CD4-positive, alpha-beta T cell treated with Interleukin-21 for 1 hour (primary cell): Measurements from ENCODE around the gene CTIF.
A peak's percentile ranks its signal among the peaks of the same experiment; 100 is the strongest.
"Not testable (repeated sequence)": the region's sequence is repeated elsewhere in the genome, so short reads cannot be mapped to it uniquely, and the experiment has no call there.

Experiments
- DNase-seq: peaks from one replicate; pipeline ENCODE4 v3.0.0-alpha.2; 2020

CTIF gene

DNA sequence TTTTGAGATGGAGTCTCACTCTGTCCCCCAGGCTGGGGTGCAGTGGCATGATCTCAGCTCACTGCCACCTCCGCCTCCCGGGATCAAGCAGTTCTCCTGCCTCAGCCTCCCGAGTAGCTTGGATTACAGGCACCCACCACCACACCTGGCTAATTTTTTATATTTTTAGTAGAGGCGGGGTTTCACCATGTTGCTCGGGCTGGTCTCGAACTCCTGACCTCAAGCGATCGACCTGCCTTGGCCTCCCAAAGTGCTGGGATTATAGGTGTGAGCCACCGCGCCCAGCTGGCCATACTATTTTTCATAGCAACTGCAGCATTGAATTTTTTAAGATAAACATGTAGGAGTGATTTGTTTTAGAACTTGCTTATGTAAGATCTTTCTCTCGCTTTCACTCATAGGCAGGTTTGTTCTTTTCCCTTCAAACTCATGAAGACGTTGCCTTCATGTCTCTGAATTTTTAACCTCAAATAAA is 273.2 kb downstream of the CTIF start:
- DNase-seq = not testable (repeated sequence)

DNA sequence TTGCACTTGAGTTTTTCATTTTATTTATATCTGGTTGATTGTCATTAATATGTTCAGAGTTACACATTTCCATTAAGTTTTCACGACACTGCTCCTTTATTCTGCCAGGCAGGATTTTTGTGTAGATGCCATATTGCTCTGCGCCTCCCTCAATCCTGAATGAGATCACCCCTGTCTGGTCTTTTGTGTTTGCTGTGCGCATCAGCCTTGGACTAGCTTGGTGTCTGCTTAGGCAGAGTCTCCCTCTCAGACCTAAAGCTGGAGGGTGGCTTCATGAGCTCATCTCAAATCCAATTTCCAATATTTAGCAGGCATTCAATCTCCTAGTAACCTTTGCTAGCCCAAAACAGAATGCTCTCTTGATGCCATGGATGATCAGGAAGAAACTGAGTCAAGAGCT is 274.5 kb downstream of the CTIF start:
- DNase-seq = no peak

GRCh38 chr18:48813833-48814489 is 275.1 kb downstream of the CTIF start:
- DNase-seq = peak; percentile 90

DNA sequence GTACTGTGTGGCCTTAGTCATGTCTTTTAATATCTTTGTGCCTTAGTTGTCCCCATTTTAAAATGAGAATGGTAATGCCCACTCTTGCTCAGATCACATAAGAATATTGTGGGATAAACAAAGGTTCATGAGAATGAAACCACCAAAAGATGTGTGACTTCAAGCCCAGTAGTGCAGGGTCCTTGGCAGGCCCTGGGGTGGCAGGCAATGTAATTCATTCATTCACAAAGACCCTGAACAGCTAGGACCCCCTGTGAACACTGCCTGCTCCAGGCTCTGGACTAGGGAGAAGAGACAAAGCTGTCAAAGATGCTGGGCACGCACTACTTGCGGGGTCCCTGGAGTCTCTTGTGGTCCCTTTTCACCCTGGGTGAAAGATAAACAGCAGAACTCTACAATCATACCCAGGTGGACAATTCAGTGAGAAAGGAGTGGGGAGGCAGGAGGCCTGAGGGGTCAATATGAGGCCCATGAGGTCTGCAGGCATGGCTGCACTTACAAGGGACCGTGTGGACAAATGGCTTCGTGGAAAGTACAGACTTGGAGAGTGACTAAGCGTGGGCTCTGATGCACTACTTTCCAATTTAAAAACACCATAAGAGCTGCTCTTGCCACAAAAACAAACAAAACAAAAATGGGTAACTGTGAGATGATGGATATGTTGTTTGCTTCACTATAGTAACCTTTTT is 275.8 kb downstream of the CTIF start:
- peak; percentile 66 for DNase-seq

- no peak for DNase-seq
Measured at GRCh38 chr18:48815179-48815515, 276.3 kb downstream of the CTIF start.

GRCh38 chr18:48815581-48816324 is 276.9 kb downstream of the CTIF start:
- no peak for DNase-seq

DNA sequence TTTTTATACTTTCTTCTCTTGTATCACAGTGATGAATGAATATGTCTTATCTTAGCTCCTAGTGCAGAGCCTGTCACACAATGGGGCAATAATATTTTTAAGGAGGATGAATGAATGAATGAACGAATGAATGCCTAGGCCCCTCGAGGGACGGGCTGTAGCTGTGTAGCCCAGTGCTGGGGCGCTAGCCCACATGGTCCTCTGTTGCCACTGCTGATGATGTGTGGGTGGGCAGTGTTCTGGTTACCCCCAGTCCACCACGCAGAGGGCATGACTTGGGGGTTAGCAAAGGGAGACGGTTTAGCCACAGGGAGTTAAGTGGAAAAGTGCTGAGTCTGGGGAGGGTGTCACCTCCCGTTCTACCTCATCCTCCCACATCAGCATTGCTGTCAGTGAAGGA is 277.7 kb downstream of the CTIF start:
- no peak for DNase-seq

DNA sequence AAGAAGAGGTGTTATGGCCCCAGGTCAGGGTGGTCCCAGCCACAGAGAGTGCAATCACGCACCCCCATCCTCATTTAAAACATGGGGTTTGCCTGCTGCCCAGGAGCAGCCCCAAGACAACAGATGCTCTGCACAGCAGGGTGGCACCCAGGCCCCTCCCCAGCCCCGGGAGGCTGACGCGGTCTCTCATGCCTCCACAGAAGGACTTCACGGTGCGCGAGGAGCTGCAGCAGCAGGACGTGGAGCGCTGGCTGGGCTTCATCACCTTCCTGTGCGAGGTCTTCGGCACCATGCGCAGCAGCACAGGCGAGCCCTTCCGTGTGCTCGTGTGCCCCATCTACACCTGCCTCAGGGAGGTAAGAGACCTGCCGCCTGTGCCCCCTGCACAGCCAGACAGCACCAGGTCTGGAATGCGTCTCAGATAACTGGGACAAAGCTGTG is 278.2 kb downstream of the CTIF start:
- no peak for DNase-seq

- no peak for DNase-seq
Measured at GRCh38 chr18:48818329-48819254, 279.8 kb downstream of the CTIF start.

DNA sequence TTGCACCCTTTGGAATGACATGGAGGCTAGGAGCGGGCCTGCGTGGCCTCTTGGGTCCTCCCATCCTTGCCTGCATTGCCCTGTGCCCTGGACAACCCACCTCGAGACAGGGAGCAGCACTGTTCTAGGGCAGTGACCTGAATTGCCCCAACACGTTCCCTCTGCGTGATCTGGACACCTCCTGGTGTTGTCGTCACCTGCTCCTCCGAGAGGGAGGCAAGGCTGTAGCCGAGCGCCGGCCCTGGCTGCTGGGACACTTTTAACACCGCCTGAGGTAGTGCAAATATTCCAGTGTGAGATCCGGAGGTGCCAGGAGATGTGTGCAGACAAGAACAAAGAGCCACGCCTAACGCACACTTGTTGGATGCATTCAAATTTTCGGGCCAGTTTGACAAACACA is 280.4 kb downstream of the CTIF start:
- no peak for DNase-seq

- DNase-seq = no peak
Measured at GRCh38 chr18:48819781-48820482, 281.1 kb downstream of the CTIF start.

DNA sequence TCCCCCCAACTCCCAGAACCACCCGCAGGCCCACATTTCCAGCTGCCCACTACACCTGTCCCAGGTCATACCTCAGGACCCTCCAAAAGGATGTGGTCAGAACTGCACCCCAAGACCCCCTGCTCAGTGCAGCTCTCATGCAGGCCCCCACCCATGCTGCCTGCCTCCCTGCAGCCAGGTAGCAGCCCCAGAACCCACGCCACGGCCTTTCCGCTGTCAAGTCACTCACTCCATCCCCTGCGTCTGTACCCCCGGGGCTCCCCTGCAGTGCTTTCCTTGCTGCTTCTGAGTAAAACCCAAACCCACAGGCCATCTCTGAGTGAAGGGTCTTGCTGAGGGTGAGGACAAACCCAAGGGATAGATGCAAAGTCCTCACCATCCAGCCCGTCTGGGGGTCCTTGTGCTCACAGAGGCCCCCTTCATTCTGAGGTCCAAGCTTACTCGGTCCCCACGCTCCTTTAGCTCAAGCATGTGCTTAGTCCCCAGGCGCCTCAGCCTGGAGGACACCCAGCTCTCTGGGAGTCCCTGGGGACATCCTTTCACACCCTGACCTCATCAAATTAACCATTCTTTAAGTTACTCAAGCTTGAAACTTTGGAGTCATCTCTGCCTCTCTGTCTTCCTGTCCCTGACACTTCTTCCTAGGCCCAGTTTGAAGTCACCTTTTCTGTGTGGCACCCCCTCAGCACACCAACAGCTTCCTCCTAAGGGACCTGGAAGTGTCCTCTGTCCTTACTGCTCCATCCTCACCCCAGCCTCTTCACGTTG is 281.8 kb downstream of the CTIF start:
- no peak for DNase-seq

- no peak for DNase-seq
Measured at GRCh38 chr18:48821251-48821590, 282.4 kb downstream of the CTIF start.

- no peak for DNase-seq
Measured at GRCh38 chr18:48821845-48822244, 283.0 kb downstream of the CTIF start.

DNA sequence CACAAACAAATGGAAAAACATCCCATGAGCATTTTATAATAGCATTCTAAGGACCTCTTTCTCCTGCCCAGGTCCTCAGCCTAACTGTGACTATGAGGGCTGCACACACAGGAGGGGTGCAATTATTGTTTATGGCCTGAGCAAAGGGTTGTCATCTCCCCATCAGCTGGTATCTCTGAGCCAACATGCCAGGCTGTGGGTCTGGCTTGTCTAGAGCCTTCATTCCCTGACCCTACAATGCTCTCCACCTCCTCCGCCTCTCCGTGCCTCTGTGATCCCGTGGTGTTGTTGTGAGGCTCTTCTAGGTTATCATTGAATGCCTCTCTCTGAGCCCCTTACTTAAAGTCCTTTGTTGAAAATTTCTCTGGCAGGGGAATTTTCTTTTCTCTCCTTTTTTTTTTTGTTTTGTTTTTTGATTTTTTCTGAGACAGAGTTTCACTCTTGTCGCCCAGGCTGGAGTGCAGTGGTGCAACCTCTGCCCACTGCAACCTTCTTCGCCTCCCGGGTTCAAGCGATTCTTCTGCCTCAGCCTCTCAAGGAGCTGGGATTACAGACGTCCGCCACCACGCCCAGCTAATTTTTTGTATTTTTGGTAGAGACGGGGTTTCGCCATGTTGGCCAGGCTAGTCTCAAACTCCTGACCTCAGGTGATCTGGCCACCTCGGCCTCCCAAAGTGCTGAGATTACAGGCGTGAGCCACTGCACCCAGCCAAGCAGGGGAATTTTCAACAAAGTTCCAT is 285.6 kb downstream of the CTIF start:
- DNase-seq = no peak

DNA sequence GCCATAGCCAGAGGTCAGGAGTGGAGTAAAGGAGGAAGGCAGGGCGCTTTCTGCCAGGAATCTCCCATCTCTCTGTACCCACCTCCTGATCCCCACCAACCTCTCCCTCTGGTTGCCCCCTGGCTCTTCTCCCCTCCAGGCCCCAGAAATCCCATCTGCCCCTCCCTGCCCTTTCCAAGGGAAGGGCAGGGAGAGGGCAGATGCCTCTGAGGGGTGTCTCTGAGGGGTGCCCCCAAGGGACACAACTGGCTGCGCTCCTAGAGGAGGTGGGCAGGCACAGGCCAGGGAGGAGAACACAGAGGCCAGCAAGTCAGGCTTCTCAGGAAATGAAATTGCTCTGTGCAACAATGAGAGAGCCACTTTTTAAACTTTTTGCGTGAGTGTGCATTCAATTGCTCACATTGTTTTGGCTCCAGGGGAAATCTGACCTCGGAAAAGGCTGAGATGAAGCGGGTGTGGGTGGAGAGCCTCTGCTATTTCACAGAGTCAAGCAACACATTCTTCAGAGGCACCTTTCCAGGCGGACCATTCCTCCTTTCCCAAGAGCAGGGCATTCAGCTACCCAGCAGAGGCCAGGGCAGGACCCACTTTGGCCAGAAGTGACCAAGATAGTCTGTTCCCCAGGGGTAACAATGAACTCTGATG is 286.4 kb downstream of the CTIF start:
- no peak for DNase-seq

DNA sequence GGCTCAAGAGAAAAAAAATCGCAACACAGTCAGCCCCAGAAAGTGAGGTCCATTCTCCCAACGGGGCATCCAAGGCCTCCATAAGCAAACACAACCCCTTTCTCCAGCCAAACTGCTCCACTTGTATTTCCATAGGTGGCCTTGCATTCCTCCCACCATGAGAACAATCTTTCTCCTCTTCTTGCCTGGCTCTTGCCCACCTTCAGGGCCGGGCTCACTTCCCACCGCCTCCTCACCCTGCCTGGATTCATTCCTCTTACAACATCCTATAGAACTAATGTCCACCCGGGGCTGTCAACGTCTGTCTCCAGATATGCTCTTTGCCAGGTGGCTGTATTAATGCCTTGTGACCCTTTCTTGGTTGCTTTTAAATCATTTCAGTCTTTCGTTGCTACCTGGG is 287.4 kb downstream of the CTIF start:
- DNase-seq = no peak

DNA sequence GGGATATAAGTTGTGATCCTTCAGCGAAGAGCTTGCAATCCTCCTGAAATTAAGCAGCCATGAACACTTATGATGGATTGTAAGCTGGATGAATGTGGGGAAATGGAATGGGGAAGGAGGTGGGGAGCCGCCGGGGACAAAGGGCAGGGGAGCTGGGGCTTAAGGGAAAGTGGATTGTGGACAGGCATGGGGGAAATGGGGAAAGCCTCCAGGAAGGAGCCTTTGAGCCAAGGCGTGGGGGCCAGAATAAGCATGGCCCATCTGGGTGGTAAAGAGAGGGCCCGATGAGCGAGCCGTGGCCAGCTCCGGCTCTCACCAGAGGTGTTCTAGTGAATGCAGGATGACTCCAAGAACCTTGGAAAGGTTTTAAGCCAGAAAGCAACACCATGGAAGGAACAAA is 288.0 kb downstream of the CTIF start:
- no peak for DNase-seq

- DNase-seq = no peak
Measured at GRCh38 chr18:48827291-48828193, 288.7 kb downstream of the CTIF start.
